ENCODE results near the gene PRDM10.
A peak's percentile ranks its signal among the peaks of the same experiment; 100 is the strongest.

Gene PRDM10, protein sequence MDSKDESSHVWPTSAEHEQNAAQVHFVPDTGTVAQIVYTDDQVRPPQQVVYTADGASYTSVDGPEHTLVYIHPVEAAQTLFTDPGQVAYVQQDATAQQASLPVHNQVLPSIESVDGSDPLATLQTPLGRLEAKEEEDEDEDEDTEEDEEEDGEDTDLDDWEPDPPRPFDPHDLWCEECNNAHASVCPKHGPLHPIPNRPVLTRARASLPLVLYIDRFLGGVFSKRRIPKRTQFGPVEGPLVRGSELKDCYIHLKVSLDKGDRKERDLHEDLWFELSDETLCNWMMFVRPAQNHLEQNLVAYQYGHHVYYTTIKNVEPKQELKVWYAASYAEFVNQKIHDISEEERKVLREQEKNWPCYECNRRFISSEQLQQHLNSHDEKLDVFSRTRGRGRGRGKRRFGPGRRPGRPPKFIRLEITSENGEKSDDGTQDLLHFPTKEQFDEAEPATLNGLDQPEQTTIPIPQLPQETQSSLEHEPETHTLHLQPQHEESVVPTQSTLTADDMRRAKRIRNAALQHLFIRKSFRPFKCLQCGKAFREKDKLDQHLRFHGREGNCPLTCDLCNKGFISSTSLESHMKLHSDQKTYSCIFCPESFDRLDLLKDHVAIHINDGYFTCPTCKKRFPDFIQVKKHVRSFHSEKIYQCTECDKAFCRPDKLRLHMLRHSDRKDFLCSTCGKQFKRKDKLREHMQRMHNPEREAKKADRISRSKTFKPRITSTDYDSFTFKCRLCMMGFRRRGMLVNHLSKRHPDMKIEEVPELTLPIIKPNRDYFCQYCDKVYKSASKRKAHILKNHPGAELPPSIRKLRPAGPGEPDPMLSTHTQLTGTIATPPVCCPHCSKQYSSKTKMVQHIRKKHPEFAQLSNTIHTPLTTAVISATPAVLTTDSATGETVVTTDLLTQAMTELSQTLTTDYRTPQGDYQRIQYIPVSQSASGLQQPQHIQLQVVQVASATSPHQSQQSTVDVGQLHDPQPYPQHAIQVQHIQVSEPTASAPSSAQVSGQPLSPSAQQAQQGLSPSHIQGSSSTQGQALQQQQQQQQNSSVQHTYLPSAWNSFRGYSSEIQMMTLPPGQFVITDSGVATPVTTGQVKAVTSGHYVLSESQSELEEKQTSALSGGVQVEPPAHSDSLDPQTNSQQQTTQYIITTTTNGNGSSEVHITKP

GRCh38 chr11:130002352-130002845 is at the start of gene PRDM10:
Gene PRDM10 (minus strand): TSS chr11:130002835. CDS start chr11:129960964, 41,871 bp downstream.
- H4K20me1 ChIP-seq (ENCODE audit: insufficient read depth, low read length): peaks cover 7% of the 10 kb centered on the region; the same call in 1 of the 2 replicates
- peak within 1 kb of the TSS; percentile 88 for H3K4me2 ChIP-seq (ENCODE audit: insufficient read depth, low read length)
- peaks cover 47% of the 10 kb centered on the region for H3K79me2 ChIP-seq (ENCODE audit: insufficient read depth, low read length)
- H3K9me3 ChIP-seq (ENCODE audit: insufficient read depth, low read length, severe bottlenecking): no peaks in the 10 kb centered on the region
- ATAC-seq (ENCODE audit: insufficient read depth, low read depth): peak; percentile 63
- peak within 1 kb of the TSS; percentile 87 for H3K27ac ChIP-seq (ENCODE audit: low read length)
- TF ChIP-seq, protein P1, sequence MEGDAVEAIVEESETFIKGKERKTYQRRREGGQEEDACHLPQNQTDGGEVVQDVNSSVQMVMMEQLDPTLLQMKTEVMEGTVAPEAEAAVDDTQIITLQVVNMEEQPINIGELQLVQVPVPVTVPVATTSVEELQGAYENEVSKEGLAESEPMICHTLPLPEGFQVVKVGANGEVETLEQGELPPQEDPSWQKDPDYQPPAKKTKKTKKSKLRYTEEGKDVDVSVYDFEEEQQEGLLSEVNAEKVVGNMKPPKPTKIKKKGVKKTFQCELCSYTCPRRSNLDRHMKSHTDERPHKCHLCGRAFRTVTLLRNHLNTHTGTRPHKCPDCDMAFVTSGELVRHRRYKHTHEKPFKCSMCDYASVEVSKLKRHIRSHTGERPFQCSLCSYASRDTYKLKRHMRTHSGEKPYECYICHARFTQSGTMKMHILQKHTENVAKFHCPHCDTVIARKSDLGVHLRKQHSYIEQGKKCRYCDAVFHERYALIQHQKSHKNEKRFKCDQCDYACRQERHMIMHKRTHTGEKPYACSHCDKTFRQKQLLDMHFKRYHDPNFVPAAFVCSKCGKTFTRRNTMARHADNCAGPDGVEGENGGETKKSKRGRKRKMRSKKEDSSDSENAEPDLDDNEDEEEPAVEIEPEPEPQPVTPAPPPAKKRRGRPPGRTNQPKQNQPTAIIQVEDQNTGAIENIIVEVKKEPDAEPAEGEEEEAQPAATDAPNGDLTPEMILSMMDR (IDR thresholded peaks at IDR 0.05; ENCODE audit: borderline replicate concordance, extremely low read depth, low read length, poor library complexity, severe bottlenecking): no peak
- no peak for TF ChIP-seq EZH2 (IDR thresholded peaks at IDR 0.05; ENCODE audit: borderline replicate concordance, low read depth, low read length, severe bottlenecking)
- peak within 1 kb of the TSS; percentile 93 for H3K9ac ChIP-seq (ENCODE audit: low read depth, low read length)
- H2AFZ ChIP-seq (ENCODE audit: low read depth, low read length): peak within 1 kb of the TSS; percentile 74
- H3K27me3 ChIP-seq (ENCODE audit: insufficient read depth, low read length, poor library complexity): no peaks in the 10 kb centered on the region
- peak; percentile 93 for DNase-seq
- H3K36me3 ChIP-seq (ENCODE audit: insufficient read depth, low read length): no peaks in the 10 kb centered on the region; the same call in 1 of the 2 replicates
- H3K4me1 ChIP-seq (ENCODE audit: insufficient read depth, low read length): peaks cover 25% of the 10 kb centered on the region
- H3K4me3 ChIP-seq (ENCODE audit: low read depth in 1 of 2, low read length in 2 of 2): peak within 1 kb of the TSS; percentile 72 to 76

- no peak for DNase-seq
- H3K4me2 ChIP-seq (ENCODE audit: insufficient read depth, low read length): no peak overlapping the region
Measured at GRCh38 chr11:130051082-130051481, 48.4 kb upstream of the PRDM10 start.

GRCh38 chr11:130050257-130050656 is 47.6 kb upstream of the PRDM10 start:
- Histone ChIP-seq H3K4me3 (ENCODE audit: low read depth in 1 of 2, low read length in 2 of 2) (no peak overlapping the region), H3K27me3 (ENCODE audit: insufficient read depth, low read length, poor library complexity) (peaks cover 6% of the 10 kb centered on the region), H3K36me3 (ENCODE audit: insufficient read depth, low read length) (no peaks in the 10 kb centered on the region), H3K4me2 (ENCODE audit: insufficient read depth, low read length) (no peak overlapping the region), H3K79me2 (ENCODE audit: insufficient read depth, low read length) (no peaks in the 10 kb centered on the region), H2AFZ (ENCODE audit: low read depth, low read length) (no peak overlapping the region), H3K9me3 (ENCODE audit: insufficient read depth, low read length, severe bottlenecking) (no peaks in the 10 kb centered on the region), H3K27ac (ENCODE audit: low read length) (no peak overlapping the region), H4K20me1 (ENCODE audit: insufficient read depth, low read length) (no peaks in the 10 kb centered on the region), H3K4me1 (ENCODE audit: insufficient read depth, low read length) (no peaks in the 10 kb centered on the region), H3K9ac (ENCODE audit: low read depth, low read length) (no peak overlapping the region)
- TF ChIP-seq, protein P1 (IDR thresholded peaks at IDR 0.05; ENCODE audit: borderline replicate concordance, extremely low read depth, low read length, poor library complexity, severe bottlenecking): no peak
- no peak for TF ChIP-seq EZH2 (IDR thresholded peaks at IDR 0.05; ENCODE audit: borderline replicate concordance, low read depth, low read length, severe bottlenecking)
- DNase-seq: no peak
- ATAC-seq (ENCODE audit: insufficient read depth, low read depth): no peak

More at GRCh38 chr11:130051082-130051481, 48.4 kb upstream of the PRDM10 start:
- no peaks in the 10 kb centered on the region for H3K79me2 ChIP-seq (ENCODE audit: insufficient read depth, low read length)
- no peak for TF ChIP-seq EZH2 (IDR thresholded peaks at IDR 0.05; ENCODE audit: borderline replicate concordance, low read depth, low read length, severe bottlenecking)
- TF ChIP-seq, protein P1 (IDR thresholded peaks at IDR 0.05; ENCODE audit: borderline replicate concordance, extremely low read depth, low read length, poor library complexity, severe bottlenecking): no peak
- H3K9me3 ChIP-seq (ENCODE audit: insufficient read depth, low read length, severe bottlenecking): no peaks in the 10 kb centered on the region
- no peak overlapping the region for H3K27ac ChIP-seq (ENCODE audit: low read length)
- H3K4me3 ChIP-seq (ENCODE audit: low read depth in 1 of 2, low read length in 2 of 2): no peak overlapping the region
- H3K27me3 ChIP-seq (ENCODE audit: insufficient read depth, low read length, poor library complexity): peaks cover 6% of the 10 kb centered on the region
- H4K20me1 ChIP-seq (ENCODE audit: insufficient read depth, low read length): no peaks in the 10 kb centered on the region
- H3K9ac ChIP-seq (ENCODE audit: low read depth, low read length): no peak overlapping the region
- no peak overlapping the region for H2AFZ ChIP-seq (ENCODE audit: low read depth, low read length)
- ATAC-seq (ENCODE audit: insufficient read depth, low read depth): no peak
- H3K36me3 ChIP-seq (ENCODE audit: insufficient read depth, low read length): no peaks in the 10 kb centered on the region
- H3K4me1 ChIP-seq (ENCODE audit: insufficient read depth, low read length): no peaks in the 10 kb centered on the region
